ENCODE data around the gene FLT3LG. TPM values are rescaled to one million over a fixed set of nuclear protein-coding genes. Genes with fewer than 3 reads are reported as not detected.
"Not testable (repeated sequence)": the region's sequence is repeated elsewhere in the genome, so short reads cannot be mapped to it uniquely, and the experiment has no call there.

FLT3LG gene
- total RNA-seq, 1 experiment from 2014 or later: 1.5 TPM

GRCh38 chr19:49468746-49469447, 5.1 kb upstream of the FLT3LG start:
- ChIA-PET CTCF (interaction anchor here (1.7 kb wide), 1 partner anchor 77 kb away, joined by 3 read pairs; no protein-coding TSS in a partner anchor), POLR2A (no interaction called here)
- peaks cover 5% of the 10 kb centered on the region for H3K36me3 Mint-ChIP-seq (ENCODE audit: insufficient read depth, unreplicated experiment)
- H3K9me3 Mint-ChIP-seq (ENCODE audit: unreplicated experiment): no peaks in the 10 kb centered on the region
- no peak overlapping the region for H3K4me3 Mint-ChIP-seq (ENCODE audit: unreplicated experiment)
- BruUV-seq (replicated peaks): no TSS peak
- intact Hi-C loops (cut with micrococcal nuclease): no loop called here
- peaks cover 8% of the 10 kb centered on the region for H3K4me1 Mint-ChIP-seq (ENCODE audit: insufficient read depth, unreplicated experiment)
- peak; percentile 68 for DNase-seq (ENCODE audit: unreplicated experiment)
- TF ChIP-seq CTCF (IDR thresholded peaks at IDR 0.05; ENCODE audit: unreplicated experiment): no peak
- no peaks in the 10 kb centered on the region for H3K27me3 Mint-ChIP-seq (ENCODE audit: insufficient read depth, unreplicated experiment)
- H3K27ac Mint-ChIP-seq (ENCODE audit: low read depth, unreplicated experiment): no peak overlapping the region

- Mint-ChIP-seq H3K4me3 (ENCODE audit: unreplicated experiment) (no peak overlapping the region), H3K27ac (ENCODE audit: low read depth, unreplicated experiment) (no peak overlapping the region), H3K27me3 (ENCODE audit: insufficient read depth, unreplicated experiment) (peaks cover 4% of the 10 kb centered on the region), H3K4me1 (ENCODE audit: insufficient read depth, unreplicated experiment) (peaks cover 8% of the 10 kb centered on the region), H3K36me3 (ENCODE audit: insufficient read depth, unreplicated experiment) (peaks cover 5% of the 10 kb centered on the region), H3K9me3 (ENCODE audit: unreplicated experiment) (no peaks in the 10 kb centered on the region)
- DNase-seq (ENCODE audit: unreplicated experiment): no peak
- intact Hi-C loops (cut with micrococcal nuclease): no loop called here
- ChIA-PET POLR2A (interaction anchor here (1.5 kb wide), 1 partner anchor 16 kb away, joined by 5 read pairs; no protein-coding TSS in a partner anchor), CTCF (interaction anchor here (0.7 to 1.0 kb wide), 3 partner anchors 25 to 100 kb away, joined by 3 to 4 read pairs (median 3); no protein-coding TSS in a partner anchor)
- TF ChIP-seq CTCF (IDR thresholded peaks at IDR 0.05; ENCODE audit: unreplicated experiment): peak; percentile 7
- BruUV-seq (replicated peaks): no TSS peak
Observed at GRCh38 chr19:49469828-49470614, 4.0 kb upstream of the FLT3LG start.

GRCh38 chr19:49470615-49470978, 3.4 kb upstream of the FLT3LG start:
- ChIA-PET POLR2A (interaction anchor here (1.5 kb wide), 1 partner anchor 17 kb away, joined by 5 read pairs; no protein-coding TSS in a partner anchor), CTCF (interaction anchor here (0.7 to 1.0 kb wide), 4 partner anchors 25 to 457 kb away, joined by 3 to 4 read pairs (median 4); no protein-coding TSS in a partner anchor)
- no peak overlapping the region for H3K4me3 Mint-ChIP-seq (ENCODE audit: unreplicated experiment)
- TSS peak; percentile 39 for BruUV-seq (replicated peaks)
- peaks cover 5% of the 10 kb centered on the region for H3K36me3 Mint-ChIP-seq (ENCODE audit: insufficient read depth, unreplicated experiment)
- H3K4me1 Mint-ChIP-seq (ENCODE audit: insufficient read depth, unreplicated experiment): peaks cover 8% of the 10 kb centered on the region
- DNase-seq (ENCODE audit: unreplicated experiment): no peak
- no peaks in the 10 kb centered on the region for H3K9me3 Mint-ChIP-seq (ENCODE audit: unreplicated experiment)
- no peak for TF ChIP-seq CTCF (IDR thresholded peaks at IDR 0.05; ENCODE audit: unreplicated experiment)
- intact Hi-C loops (cut with micrococcal nuclease): no loop called here
- peaks cover 10% of the 10 kb centered on the region for H3K27me3 Mint-ChIP-seq (ENCODE audit: insufficient read depth, unreplicated experiment)
- H3K27ac Mint-ChIP-seq (ENCODE audit: low read depth, unreplicated experiment): no peak overlapping the region

DNA sequence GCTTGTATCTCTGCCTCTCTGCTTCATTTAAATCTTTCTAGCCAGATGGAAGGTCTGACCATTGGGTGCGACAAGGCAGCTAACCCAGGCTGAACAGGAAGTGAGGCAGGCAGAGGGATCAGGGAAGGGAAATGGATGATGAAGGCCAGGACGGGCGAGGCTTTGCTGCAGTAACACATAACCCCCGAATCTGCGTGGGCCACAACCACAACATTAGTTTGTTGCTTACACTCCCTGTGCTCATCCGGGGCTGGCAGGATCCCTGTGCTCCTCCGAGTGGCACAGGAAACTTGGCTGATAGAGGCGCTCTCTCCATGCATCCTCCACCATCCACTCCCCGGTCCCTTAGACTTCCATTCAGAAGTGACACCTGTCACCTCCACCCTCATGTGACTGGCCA, 1.1 kb upstream of the FLT3LG start:
- no peak for TF ChIP-seq CTCF (IDR thresholded peaks at IDR 0.05; ENCODE audit: unreplicated experiment)
- CTCF ChIA-PET: interaction anchor here (0.6 to 2.2 kb wide), 14 partner anchors 8 to 219 kb away, joined by 3 to 22 read pairs (median 5); no protein-coding TSS in a partner anchor
- H3K36me3 Mint-ChIP-seq (ENCODE audit: insufficient read depth, unreplicated experiment): peaks cover 5% of the 10 kb centered on the region
- H3K4me1 Mint-ChIP-seq (ENCODE audit: insufficient read depth, unreplicated experiment): peaks cover 8% of the 10 kb centered on the region
- H3K27me3 Mint-ChIP-seq (ENCODE audit: insufficient read depth, unreplicated experiment): peaks cover 13% of the 10 kb centered on the region
- intact Hi-C loops (cut with micrococcal nuclease): no loop called here
- peak overlapping the region; percentile 77 for H3K4me3 Mint-ChIP-seq (ENCODE audit: unreplicated experiment)
- no peak overlapping the region for H3K27ac Mint-ChIP-seq (ENCODE audit: low read depth, unreplicated experiment)
- no peaks in the 10 kb centered on the region for H3K9me3 Mint-ChIP-seq (ENCODE audit: unreplicated experiment)
- BruUV-seq (replicated peaks): no TSS peak
- no peak for DNase-seq (ENCODE audit: unreplicated experiment)
- POLR2A ChIA-PET: interaction anchor here (0.7 to 1.6 kb wide), 3 partner anchors 16 to 24 kb away, joined by 3 to 4 read pairs (median 3); partner anchors contain the start of genes PIH1D1 and RPS11

DNA sequence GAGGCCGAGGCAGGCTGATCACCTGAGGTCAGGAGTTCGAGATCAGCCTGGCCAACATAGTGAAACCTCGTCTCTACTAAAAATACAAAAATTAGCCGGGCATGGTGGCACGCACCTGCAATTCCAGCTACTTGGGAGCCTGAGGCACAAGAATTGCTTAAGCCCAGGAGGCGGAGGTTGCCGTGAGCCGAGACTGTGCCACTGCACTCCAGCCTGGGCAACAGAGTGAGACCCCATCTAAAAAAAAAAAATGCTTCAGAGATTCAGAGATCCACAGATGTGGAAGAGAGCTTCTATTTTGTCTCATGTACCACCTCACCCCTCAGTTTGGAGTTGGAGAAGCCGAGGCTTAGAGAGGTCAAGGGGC, 531 bp upstream of the FLT3LG start:
- BruUV-seq (replicated peaks); H3K4me1 Mint-ChIP-seq (ENCODE audit: insufficient read depth, unreplicated experiment); H3K36me3 Mint-ChIP-seq (ENCODE audit: insufficient read depth, unreplicated experiment); H3K27ac Mint-ChIP-seq (ENCODE audit: low read depth, unreplicated experiment); intact Hi-C loops (cut with micrococcal nuclease); H3K9me3 Mint-ChIP-seq (ENCODE audit: unreplicated experiment); DNase-seq (ENCODE audit: unreplicated experiment): not testable (repeated sequence)
- CTCF ChIA-PET: interaction anchor here (0.6 to 2.2 kb wide), 22 partner anchors 8 to 378 kb away, joined by 3 to 22 read pairs (median 4); no protein-coding TSS in a partner anchor
- POLR2A ChIA-PET: interaction anchor here (0.7 to 1.6 kb wide), 3 partner anchors 22 to 457 kb away, joined by 3 to 4 read pairs (median 3); partner anchors contain the start of genes PIH1D1 and RPS11
- Mint-ChIP-seq H3K4me3 (ENCODE audit: unreplicated experiment) (peak overlapping the region; percentile 77), H3K27me3 (ENCODE audit: insufficient read depth, unreplicated experiment) (peaks cover 13% of the 10 kb centered on the region)
